GM23338 (cell line): ENCODE measurements around the gene DLG2. TPM values are rescaled to one million over a fixed set of nuclear protein-coding genes. Genes with fewer than 3 reads are reported as not detected.
A peak's percentile ranks its signal among the peaks of the same experiment; 100 is the strongest.

Experiments used
- ATAC-seq: fragments of 200-7000 bp; cut with Tn5 transposase; 3 replicates; pipeline ENCODE4 v1.9.1; 2020
- DNase-seq: peaks from one replicate; pipeline ENCODE4 v3.0.0-alpha.2; 2015; ENCODE audit warnings: low spot score
- H2AFZ ChIP-seq: fragments of 200-600 bp; sonication (generic); 2 replicates; pipeline ENCODE4 v1.8.0; 2016; ENCODE audit warnings: antibody characterized with exemption, mild to moderate bottlenecking, moderate library complexity
- H3F3A ChIP-seq: fragments of 200-600 bp; sonication (generic); replicated peaks from 2 replicates; pipeline ENCODE4 v1.8.0; 2017; ENCODE audit warnings: antibody characterized with exemption, mixed run types, low read depth
- H3K27ac ChIP-seq: fragments of 200-600 bp; sonication (generic); 2 replicates; pipeline ENCODE4 v1.6.1; 2016; ENCODE audit warnings: low read depth
- H3K27me3 ChIP-seq: fragments of 200-600 bp; sonication (generic); 2 replicates; pipeline ENCODE4 v1.8.0; 2016; ENCODE audit warnings: mild to moderate bottlenecking, mixed run types, moderate library complexity; ENCODE audit not compliant: insufficient read depth
- H3K36me3 ChIP-seq: fragments of 200-600 bp; sonication (generic); 2 replicates; pipeline ENCODE4 v1.8.0; 2016; ENCODE audit warnings: mild to moderate bottlenecking; ENCODE audit not compliant: insufficient read depth
- H3K4me1 ChIP-seq: fragments of 200-600 bp; sonication (generic); 2 replicates; pipeline ENCODE4 v1.8.0; 2016; ENCODE audit warnings: mild to moderate bottlenecking, moderate library complexity; ENCODE audit not compliant: insufficient read depth
- H3K4me2 ChIP-seq: fragments of 200-600 bp; sonication (generic); 2 replicates; pipeline ENCODE4 v1.7.1; 2017; ENCODE audit warnings: mixed run types
- H3K4me3 ChIP-seq: fragments of 200-600 bp; sonication (generic); 2 replicates; pipeline ENCODE4 v1.6.1; 2016; ENCODE audit warnings: mixed run types
- H3K79me2 ChIP-seq: fragments of 200-600 bp; sonication (generic); replicated peaks from 2 replicates; pipeline ENCODE4 v1.8.0; 2017; ENCODE audit warnings: mild to moderate bottlenecking; ENCODE audit not compliant: insufficient read depth
- H3K9me2 ChIP-seq: fragments of 200-600 bp; sonication (generic); 2 replicates; pipeline ENCODE4 v1.8.0; 2017; ENCODE audit not compliant: insufficient read depth
- H4K20me1 ChIP-seq: fragments of 200-600 bp; sonication (generic); replicated peaks from 2 replicates; pipeline ENCODE4 v1.8.0; 2017; ENCODE audit warnings: mild to moderate bottlenecking; ENCODE audit not compliant: insufficient read depth
- H3K27ac Mint-ChIP-seq: 2 replicates; pipeline ENCODE4 v1.8.0; 2020; ENCODE audit warnings: inconsistent platforms, mild to moderate bottlenecking, moderate library complexity, mixed read lengths
- H3K27me3 Mint-ChIP-seq: 3 replicates; pipeline ENCODE4 v1.8.0; 2022; ENCODE audit warnings: low read depth, mild to moderate bottlenecking, moderate library complexity, mixed read lengths, inconsistent platforms; ENCODE audit not compliant: insufficient read depth, poor library complexity
- H3K36me3 Mint-ChIP-seq: 3 replicates; pipeline ENCODE4 v1.8.0; 2021; ENCODE audit warnings: low read depth, mild to moderate bottlenecking, inconsistent platforms, moderate library complexity, mixed read lengths
- H3K4me1 Mint-ChIP-seq: 3 replicates; pipeline ENCODE4 v1.8.0; 2020; ENCODE audit warnings: mild to moderate bottlenecking, inconsistent platforms, mixed read lengths
- H3K4me3 Mint-ChIP-seq: 3 replicates; pipeline ENCODE4 v1.8.0; 2021; ENCODE audit warnings: moderate library complexity, mild to moderate bottlenecking, inconsistent platforms, mixed read lengths
- H3K9me3 Mint-ChIP-seq: 3 replicates; pipeline ENCODE4 v1.8.0; 2020; ENCODE audit warnings: moderate library complexity, mild to moderate bottlenecking, inconsistent platforms, mixed read lengths
- CREB1 ChIP-seq: fragments of 250-450 bp; sonication (Bioruptor Pico); IDR thresholded peaks from 2 replicates; pipeline ENCODE4 v1.5.0; 2020; ENCODE audit warnings: low read depth, mild to moderate bottlenecking, moderate library complexity
- NANOG ChIP-seq: IDR thresholded peaks from 2 replicates; pipeline ENCODE4 v1.6.1; 2016; ENCODE audit warnings: antibody characterized with exemption, borderline replicate concordance
- STAT1 ChIP-seq: IDR thresholded peaks from one replicate; pipeline ENCODE4 v1.6.1; 2016; ENCODE audit warnings: antibody characterized with exemption; ENCODE audit not compliant: unreplicated experiment
- ZNF331 ChIP-seq: fragments of 250-450 bp; sonication (Bioruptor Pico); IDR thresholded peaks from 2 replicates; pipeline ENCODE4 v1.5.0; 2020; ENCODE audit warnings: low read depth, mild to moderate bottlenecking, moderate library complexity
- ZNF462 ChIP-seq: fragments of 250-450 bp; sonication (Bioruptor Pico); IDR thresholded peaks from 2 replicates; pipeline ENCODE4 v1.5.0; 2020; ENCODE audit warnings: mild to moderate bottlenecking, moderate library complexity
- polyA plus RNA-seq: library from polyadenylated mRNA; unstranded; fragments of >200 nt; fragmentation: Nextera tagmentation; extraction: Ambion mirVana; gene quantifications from 2 replicates; pipeline ENCODE4 v1.2.1, GENCODE V29; 2016
- total RNA-seq: library from RNA; depleted of rRNA; stranded (reverse); fragments of >200 nt; shearing (Covaris generic); gene quantifications from 2 replicates; pipeline ENCODE4 v1.2.3, GENCODE V29; 2014

The DLG2 gene
- total and polyA plus RNA-seq, 2 experiments from 2014 or later = 19.8 to 21.5 TPM

DNA sequence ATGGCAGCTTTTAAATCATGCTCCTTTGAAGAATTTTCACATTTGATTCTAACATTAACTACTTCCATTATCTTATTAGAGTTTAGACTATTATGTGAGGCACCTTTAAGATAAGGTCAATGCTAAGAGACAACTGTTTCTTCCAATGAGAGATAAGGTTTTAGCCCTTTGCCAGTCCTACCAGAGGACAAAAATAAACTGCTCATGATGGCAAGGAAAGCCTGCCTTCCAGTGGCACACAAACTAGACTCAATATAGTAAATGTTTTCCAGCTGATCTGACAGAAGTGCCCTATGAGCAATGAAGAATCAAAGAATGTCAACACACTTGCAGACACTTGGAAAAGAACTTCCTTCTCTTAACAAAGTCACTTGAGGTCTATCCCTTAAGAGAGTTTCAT, 1188.6 kb downstream of the DLG2 start (continued):
- TF ChIP-seq ZNF331 (CRISPR knock-in tag) = no peak
- TF ChIP-seq STAT1 = no peak
- no peak for TF ChIP-seq NANOG

GRCh38 chr11:84437071-84437980, 1189.8 kb downstream of the DLG2 start:
- Histone ChIP-seq H3K4me3 (peak overlapping the region; percentile 51), H3K4me2 (peak overlapping the region; percentile 81), H3F3A (no peaks in the 10 kb centered on the region), H2AFZ (peak overlapping the region; percentile 93), H3K9me2 (no peaks in the 10 kb centered on the region), H3K27me3 (no peaks in the 10 kb centered on the region), H3K79me2 (no peaks in the 10 kb centered on the region), H3K27ac (peak overlapping the region; percentile 83), H4K20me1 (no peaks in the 10 kb centered on the region), H3K36me3 (no peaks in the 10 kb centered on the region), H3K4me1 (peaks cover 25% of the 10 kb centered on the region)
- H3K27me3 Mint-ChIP-seq = peaks cover 8% of the 10 kb centered on the region
- H3K36me3 Mint-ChIP-seq = no peaks in the 10 kb centered on the region
- TF ChIP-seq ZNF462 (CRISPR knock-in tag) (0 out of 2 replicates have a peak, but pooled peaks have one; percentile 47), CREB1 (CRISPR knock-in tag) (no peak)
- H3K27ac Mint-ChIP-seq = no peak overlapping the region
- H3K4me1 Mint-ChIP-seq = peaks cover 29% of the 10 kb centered on the region
- H3K4me3 Mint-ChIP-seq = peak overlapping the region; percentile 77
- peaks cover 3% of the 10 kb centered on the region; the same call in 2 of the 3 replicates for H3K9me3 Mint-ChIP-seq
- DNase-seq (peak; percentile 95), ATAC-seq (peak; percentile 94)
